ENCODE results near the gene NRL.
A peak's percentile ranks its signal among the peaks of the same experiment; 100 is the strongest.

NRL gene

GRCh38 chr14:24070285-24071143 is 44.2 kb downstream of the NRL start:
- H3K4me3 ChIP-seq (ENCODE audit: insufficient read depth in 1 of 2, low read depth in 1 of 2, low read length in 2 of 2): no peak overlapping the region
- peaks cover 68 to 79% of the 10 kb centered on the region in 2 experiments for H3K27me3 ChIP-seq (ENCODE audit: control insufficient read depth in 1 of 2, insufficient read depth in 1 of 2, low read length in 2 of 2)
- no peak overlapping the region for H2BK120ac ChIP-seq (ENCODE audit: low read depth, low read length)
- H3K9me3 ChIP-seq (ENCODE audit: control insufficient read depth, low read length): no peaks in the 10 kb centered on the region
- H3K27ac ChIP-seq (ENCODE audit: low read length, poor library complexity, severe bottlenecking): no peak overlapping the region
- no peak overlapping the region for H3K4me2 ChIP-seq (ENCODE audit: low read length, poor library complexity, severe bottlenecking)
- H2BK15ac ChIP-seq (ENCODE audit: low read depth, poor library complexity, severe bottlenecking): no peak overlapping the region
- WGBS: 85% methylated on average over 10 of the region's 10 CpGs
- no peaks in the 10 kb centered on the region for H3K79me1 ChIP-seq (replicated peaks; ENCODE audit: low read length, poor library complexity, severe bottlenecking)
- no peak overlapping the region for H3K9ac ChIP-seq (ENCODE audit: low read length)
- no peak overlapping the region for H3K14ac ChIP-seq (ENCODE audit: low read length in 2 of 2)
- no peak overlapping the region for H2AFZ ChIP-seq (ENCODE audit: low read depth, low read length)
- no peak overlapping the region for H2BK5ac ChIP-seq (ENCODE audit: low read depth, low read length, poor library complexity, severe bottlenecking)
- peaks cover 3% of the 10 kb centered on the region for H3K4me1 ChIP-seq (ENCODE audit: control insufficient read depth, insufficient read depth, low read depth, low read length)
- H3K23ac ChIP-seq (ENCODE audit: low read length in 2 of 2): peak overlapping the region in 1 of 2 experiments; percentile 41
- no peak overlapping the region for H4K8ac ChIP-seq (ENCODE audit: low read length)
- no peak for DNase-seq
- no peaks in the 10 kb centered on the region for H3K36me3 ChIP-seq (ENCODE audit: control insufficient read depth in 1 of 2, insufficient read depth in 2 of 2, low read depth in 1 of 2, low read length in 2 of 2)
- no peak overlapping the region for H2BK12ac ChIP-seq (ENCODE audit: low read length in 2 of 2)
- H4K91ac ChIP-seq (ENCODE audit: low read length): no peak overlapping the region
- no peak overlapping the region for H3K18ac ChIP-seq (ENCODE audit: low read depth in 1 of 2, low read length in 2 of 2)
- no peak overlapping the region for H3K4ac ChIP-seq (ENCODE audit: low read depth in 1 of 2, low read length in 2 of 2)
- no peak overlapping the region for H2AK5ac ChIP-seq (ENCODE audit: low read length, severe bottlenecking)

- H3K4me3 ChIP-seq (ENCODE audit: insufficient read depth in 1 of 2, low read depth in 1 of 2, low read length in 2 of 2): no peak overlapping the region
- H3K14ac ChIP-seq (ENCODE audit: low read length in 2 of 2): no peak overlapping the region
- 71% methylated on average over 5 of the region's 6 CpGs for WGBS
Observed at GRCh38 chr14:24069411-24069735, 45.4 kb downstream of the NRL start.

GRCh38 chr14:24068711-24069410 is 45.9 kb downstream of the NRL start:
- H3K4me3 ChIP-seq (ENCODE audit: insufficient read depth in 1 of 2, low read depth in 1 of 2, low read length in 2 of 2): no peak overlapping the region
- H3K9ac ChIP-seq (ENCODE audit: low read length): no peak overlapping the region
- no peak overlapping the region for H2BK5ac ChIP-seq (ENCODE audit: low read depth, low read length, poor library complexity, severe bottlenecking)
- H4K91ac ChIP-seq (ENCODE audit: low read length): no peak overlapping the region
- no peak overlapping the region for H3K14ac ChIP-seq (ENCODE audit: low read length in 2 of 2)
- H3K36me3 ChIP-seq (ENCODE audit: control insufficient read depth in 1 of 2, insufficient read depth in 2 of 2, low read depth in 1 of 2, low read length in 2 of 2): no peaks in the 10 kb centered on the region
- H3K4me2 ChIP-seq (ENCODE audit: low read length, poor library complexity, severe bottlenecking): no peak overlapping the region
- 80% methylated on average over 10 of the region's 10 CpGs for WGBS
- H2AK5ac ChIP-seq (ENCODE audit: low read length, severe bottlenecking): no peak overlapping the region
- no peak overlapping the region for H2BK120ac ChIP-seq (ENCODE audit: low read depth, low read length)
- no peak overlapping the region for H2BK15ac ChIP-seq (ENCODE audit: low read depth, poor library complexity, severe bottlenecking)
- peaks cover 3% of the 10 kb centered on the region for H3K4me1 ChIP-seq (ENCODE audit: control insufficient read depth, insufficient read depth, low read depth, low read length)
- no peak overlapping the region for H3K18ac ChIP-seq (ENCODE audit: low read depth in 1 of 2, low read length in 2 of 2)
- no peak overlapping the region for H3K4ac ChIP-seq (ENCODE audit: low read depth in 1 of 2, low read length in 2 of 2)
- no peaks in the 10 kb centered on the region for H3K79me1 ChIP-seq (replicated peaks; ENCODE audit: low read length, poor library complexity, severe bottlenecking)
- no peak for DNase-seq
- peaks cover 67 to 78% of the 10 kb centered on the region in 2 experiments for H3K27me3 ChIP-seq (ENCODE audit: control insufficient read depth in 1 of 2, insufficient read depth in 1 of 2, low read length in 2 of 2)
- no peak overlapping the region for H3K27ac ChIP-seq (ENCODE audit: low read length, poor library complexity, severe bottlenecking)
- no peak overlapping the region for H2BK12ac ChIP-seq (ENCODE audit: low read length in 2 of 2)
- H3K23ac ChIP-seq (ENCODE audit: low read length in 2 of 2): no peak overlapping the region
- H3K9me3 ChIP-seq (ENCODE audit: control insufficient read depth, low read length): no peaks in the 10 kb centered on the region
- H4K8ac ChIP-seq (ENCODE audit: low read length): no peak overlapping the region
- no peak overlapping the region for H2AFZ ChIP-seq (ENCODE audit: low read depth, low read length)

More at GRCh38 chr14:24069411-24069735, 45.4 kb downstream of the NRL start:
- Histone ChIP-seq H3K79me1 (replicated peaks; ENCODE audit: low read length, poor library complexity, severe bottlenecking) (no peaks in the 10 kb centered on the region), H3K9me3 (ENCODE audit: control insufficient read depth, low read length) (no peaks in the 10 kb centered on the region), H3K27me3 (ENCODE audit: control insufficient read depth in 1 of 2, insufficient read depth in 1 of 2, low read length in 2 of 2) (peaks cover 71 to 78% of the 10 kb centered on the region in 2 experiments), H3K18ac (ENCODE audit: low read depth in 1 of 2, low read length in 2 of 2) (no peak overlapping the region), H2AFZ (ENCODE audit: low read depth, low read length) (no peak overlapping the region), H2BK5ac (ENCODE audit: low read depth, low read length, poor library complexity, severe bottlenecking) (no peak overlapping the region), H3K4me1 (ENCODE audit: control insufficient read depth, insufficient read depth, low read depth, low read length) (peaks cover 3% of the 10 kb centered on the region), H3K23ac (ENCODE audit: low read length in 2 of 2) (no peak overlapping the region), H3K36me3 (ENCODE audit: control insufficient read depth in 1 of 2, insufficient read depth in 2 of 2, low read depth in 1 of 2, low read length in 2 of 2) (no peaks in the 10 kb centered on the region), H2BK120ac (ENCODE audit: low read depth, low read length) (no peak overlapping the region), H2AK5ac (ENCODE audit: low read length, severe bottlenecking) (no peak overlapping the region), H3K4me2 (ENCODE audit: low read length, poor library complexity, severe bottlenecking) (no peak overlapping the region), H3K27ac (ENCODE audit: low read length, poor library complexity, severe bottlenecking) (no peak overlapping the region), H3K9ac (ENCODE audit: low read length) (no peak overlapping the region), H3K4ac (ENCODE audit: low read depth in 1 of 2, low read length in 2 of 2) (no peak overlapping the region), H4K8ac (ENCODE audit: low read length) (no peak overlapping the region), H2BK12ac (ENCODE audit: low read length in 2 of 2) (no peak overlapping the region), H4K91ac (ENCODE audit: low read length) (no peak overlapping the region), H2BK15ac (ENCODE audit: low read depth, poor library complexity, severe bottlenecking) (no peak overlapping the region)
- DNase-seq: no peak

All from mesenchymal stem cell (in vitro differentiated cells and primary cell).